ENCODE measurements around the gene C2CD3.

DNA sequence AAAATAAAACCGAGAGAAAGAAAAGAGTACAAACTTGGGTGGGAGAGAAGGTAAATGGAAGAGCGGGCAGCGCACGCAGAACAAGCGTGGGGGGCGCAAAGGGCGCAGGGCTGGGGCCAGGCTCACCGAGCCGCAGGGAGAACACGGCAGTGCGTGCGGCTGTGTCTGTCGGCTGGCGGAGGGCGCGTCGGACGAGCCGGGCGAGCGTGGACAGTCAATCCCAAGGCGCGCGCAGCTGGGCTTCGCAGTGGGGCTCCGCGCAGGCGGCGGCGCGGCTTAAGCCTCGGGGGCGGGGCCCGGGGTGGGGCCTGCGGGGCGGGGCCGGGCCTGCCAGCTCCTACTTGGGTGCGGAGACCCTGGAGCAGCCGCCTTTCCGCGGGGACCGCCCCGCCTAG lies 188.2 kb downstream of the C2CD3 start, which contains the start of gene UCP2:
- peak in 1 of 2 donors; percentile 7 for TF ChIP-seq POLR2A (IDR thresholded peaks at IDR 0.05)
- TF ChIP-seq, protein P1, sequence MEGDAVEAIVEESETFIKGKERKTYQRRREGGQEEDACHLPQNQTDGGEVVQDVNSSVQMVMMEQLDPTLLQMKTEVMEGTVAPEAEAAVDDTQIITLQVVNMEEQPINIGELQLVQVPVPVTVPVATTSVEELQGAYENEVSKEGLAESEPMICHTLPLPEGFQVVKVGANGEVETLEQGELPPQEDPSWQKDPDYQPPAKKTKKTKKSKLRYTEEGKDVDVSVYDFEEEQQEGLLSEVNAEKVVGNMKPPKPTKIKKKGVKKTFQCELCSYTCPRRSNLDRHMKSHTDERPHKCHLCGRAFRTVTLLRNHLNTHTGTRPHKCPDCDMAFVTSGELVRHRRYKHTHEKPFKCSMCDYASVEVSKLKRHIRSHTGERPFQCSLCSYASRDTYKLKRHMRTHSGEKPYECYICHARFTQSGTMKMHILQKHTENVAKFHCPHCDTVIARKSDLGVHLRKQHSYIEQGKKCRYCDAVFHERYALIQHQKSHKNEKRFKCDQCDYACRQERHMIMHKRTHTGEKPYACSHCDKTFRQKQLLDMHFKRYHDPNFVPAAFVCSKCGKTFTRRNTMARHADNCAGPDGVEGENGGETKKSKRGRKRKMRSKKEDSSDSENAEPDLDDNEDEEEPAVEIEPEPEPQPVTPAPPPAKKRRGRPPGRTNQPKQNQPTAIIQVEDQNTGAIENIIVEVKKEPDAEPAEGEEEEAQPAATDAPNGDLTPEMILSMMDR (IDR thresholded peaks at IDR 0.05), result no peak
- no peak for TF ChIP-seq POLR2AphosphoS5 (IDR thresholded peaks at IDR 0.05; ENCODE audit: insufficient read depth in 1 of 2, low read depth in 1 of 2)
